Endothelial cell of umbilical vein (primary cell): Measurements from ENCODE around the gene TFAP2A. TPM values are rescaled to one million over a fixed set of nuclear protein-coding genes. Genes with fewer than 3 reads are reported as not detected.

Source experiments
- BruUV-seq: library from RNA; stranded (reverse); fragments of 400-500 nt; replicated peaks from 2 replicates; lab custom pipeline; 2021; lab: Mats Ljungman, UMichigan
- CTCF ChIA-PET: fragments of 300-600, 350-600 bp; sonication (Branson Sonifier 250); formaldehyde crosslinking; loops from one replicate; lab custom pipeline; 2021; ENCODE audit warnings: antibody characterized with exemption, inconsistent platforms; lab: Charles Lee
- POLR2A ChIA-PET: fragments of 300-600, 350-600 bp; sonication (Branson Sonifier 250); formaldehyde crosslinking; loops from one replicate; lab custom pipeline; 2021; ENCODE audit warnings: antibody characterized with exemption, inconsistent platforms; lab: Charles Lee
- DNase-seq: peaks from one replicate; pipeline ENCODE4 v3.0.0-alpha.2; 2011; ENCODE audit warnings: low read depth, low spot score
- FAIRE-seq: peaks from 2 replicates; lab custom pipeline; 2011; peaks lifted over from hg19 to GRCh38; lab: Jason Lieb, UNC
- H2AFZ ChIP-seq: 2 replicates; pipeline ENCODE4 v1.6.0; 2012; ENCODE audit warnings: low read depth, low read length, control low read depth, inconsistent platforms
- H3K27ac ChIP-seq: 2 replicates; pipeline ENCODE4 v1.5.1; 2011; ENCODE audit warnings: low read depth, mild to moderate bottlenecking, control low read depth, low read length, moderate library complexity; ENCODE audit not compliant: insufficient read depth
- H3K27me3 ChIP-seq, 2 experiments: 2 replicates each; pipeline versions ENCODE4 v1.6.0 to v1.6.1; 2011; ENCODE audit warnings: low read length in 2 of 2, mixed read lengths in 1 of 2; ENCODE audit not compliant: control insufficient read depth in 2 of 2, insufficient read depth in 2 of 2
- H3K36me3 ChIP-seq, 2 experiments: 2 replicates in 1 of 2; 3 replicates in 1 of 2; pipeline ENCODE4 v1.5.1; 2011; ENCODE audit warnings: low read length in 2 of 2, mild to moderate bottlenecking in 1 of 2, moderate library complexity in 1 of 2; ENCODE audit not compliant: control insufficient read depth in 2 of 2, insufficient read depth in 2 of 2; ENCODE audit errors: extremely low read depth in 1 of 2
- H3K4me1 ChIP-seq: 3 replicates; pipeline ENCODE4 v1.5.1; 2011; ENCODE audit warnings: mild to moderate bottlenecking, low read length; ENCODE audit not compliant: control insufficient read depth, insufficient read depth; ENCODE audit errors: extremely low read depth
- H3K4me2 ChIP-seq: 2 replicates; pipeline ENCODE4 v1.6.1; 2011; ENCODE audit warnings: low read length, control low read depth, mixed read lengths; ENCODE audit not compliant: insufficient read depth
- H3K4me3 ChIP-seq, 3 experiments: fragments of 200-600 bp in 1 of 3; sonication (generic), shearing (Covaris generic) in 1 of 3; replicated peaks in 1 of 3; 2 replicates each; pipeline ENCODE4 v1.5.1; 2011 to 2016; ENCODE audit warnings: control low read depth in 3 of 3, low read length in 3 of 3, mild to moderate bottlenecking in 2 of 3, inconsistent platforms in 1 of 3, low read depth in 1 of 3, moderate library complexity in 1 of 3; ENCODE audit not compliant: insufficient read depth in 1 of 3
- H3K79me2 ChIP-seq: 2 replicates; pipeline ENCODE4 v1.6.0; 2012; ENCODE audit warnings: low read length, inconsistent platforms; ENCODE audit not compliant: control insufficient read depth, insufficient read depth
- H3K9ac ChIP-seq: replicated peaks from 2 replicates; pipeline ENCODE3; 2011; ENCODE audit warnings: low read length, control low read depth; ENCODE audit not compliant: insufficient read depth; ENCODE audit errors: extremely low read depth
- H3K9me1 ChIP-seq: replicated peaks from 3 replicates; pipeline ENCODE4 v1.6.0; 2011; ENCODE audit warnings: mild to moderate bottlenecking, low read length; ENCODE audit not compliant: control insufficient read depth, insufficient read depth; ENCODE audit errors: extremely low read depth
- H3K9me3 ChIP-seq: replicated peaks from 2 replicates; pipeline ENCODE4 v1.5.1; 2012; ENCODE audit warnings: low read length, inconsistent platforms; ENCODE audit not compliant: control insufficient read depth, insufficient read depth
- H4K20me1 ChIP-seq: replicated peaks from 2 replicates; pipeline ENCODE3; 2011; ENCODE audit warnings: mild to moderate bottlenecking, low read length; ENCODE audit not compliant: control insufficient read depth, insufficient read depth; ENCODE audit errors: extremely low read depth
- EZH2 ChIP-seq: IDR thresholded peaks from 2 replicates; pipeline ENCODE4 v1.6.1; 2012; ENCODE audit warnings: borderline replicate concordance, low read depth, mild to moderate bottlenecking, moderate library complexity, low read length, inconsistent platforms; ENCODE audit not compliant: severe bottlenecking
- FOS ChIP-seq: IDR thresholded peaks from 2 replicates; pipeline ENCODE4 v1.6.1; 2011; ENCODE audit warnings: mild to moderate bottlenecking, low read length, moderate library complexity, borderline replicate concordance; ENCODE audit not compliant: insufficient read depth
- GATA2 ChIP-seq: IDR thresholded peaks from 2 replicates; pipeline ENCODE4 v1.7.0; 2011; ENCODE audit warnings: low read depth, mild to moderate bottlenecking, moderate library complexity, mixed read lengths, low read length; ENCODE audit not compliant: insufficient read length, insufficient read depth
- JUN ChIP-seq: IDR thresholded peaks from 2 replicates; pipeline ENCODE4 v1.6.1; 2011; ENCODE audit warnings: borderline replicate concordance, low read depth; ENCODE audit not compliant: insufficient read length, insufficient read depth
- MYC ChIP-seq: IDR thresholded peaks from one replicate; pipeline ENCODE4 v1.6.1; 2011; ENCODE audit warnings: mild to moderate bottlenecking, low read depth, low read length
- POLR2A ChIP-seq: IDR thresholded peaks from 2 replicates; pipeline ENCODE4 v1.6.1; 2012; ENCODE audit warnings: low read depth, mild to moderate bottlenecking, control low read depth, low read length
- POLR2AphosphoS5 ChIP-seq: IDR thresholded peaks from 2 replicates; pipeline ENCODE4 v1.6.1; 2012; ENCODE audit warnings: low read depth, mild to moderate bottlenecking, control low read depth, low read length, moderate library complexity; ENCODE audit not compliant: insufficient read depth
- dilution Hi-C: fragments of 300-500 bp; cut with MboI; formaldehyde crosslinking; loops from one replicate; pipeline ENCODE4 v1.15.0; 2019; ENCODE audit warnings: low sequenced_read_pairs; ENCODE audit not compliant: extremely low pct_ligation_motif_present
- intact Hi-C: fragments of 100-400 bp; cut with micrococcal nuclease; formaldehyde crosslinking; loops from one replicate; pipeline ENCODE4 v1.10.0; 2022
- polyA plus RNA-seq, 4 experiments: library from polyadenylated mRNA; depleted of rRNA in 3 of 4; stranded (reverse) in 3 of 4; unstranded in 1 of 4; fragments of >200 nt; gene quantifications; 2 replicates each; pipeline versions ENCODE4 v1.2.1 to v1.2.3, GENCODE V29; 2011 to 2012; ENCODE audit warnings: missing spikeins in 1 of 4
- total RNA-seq: library from RNA; stranded (reverse); gene quantifications from 2 replicates; pipeline ENCODE4 v1.2.3, GENCODE V29; 2021
- TF ChIP-seq, protein P1 (sequence below), 2 donors: IDR thresholded peaks; 1 replicate in 1 of 2; 2 replicates in 1 of 2; pipeline ENCODE4 v1.5.1; 2011; ENCODE audit warnings: low read length in 2 of 2, mild to moderate bottlenecking in 2 of 2, moderate library complexity in 2 of 2, control low read depth in 1 of 2, inconsistent platforms in 1 of 2, low read depth in 1 of 2; ENCODE audit not compliant: insufficient read depth in 1 of 2; ENCODE audit errors: extremely low read depth in 1 of 2
- TF ChIP-seq, protein P2 (sequence below): IDR thresholded peaks from 2 replicates; pipeline ENCODE4 v1.6.1; 2011; ENCODE audit not compliant: insufficient read depth, insufficient read length

TFAP2A gene
- total and polyA plus RNA-seq, 2 donors (not counting 3 experiments of a cell fraction or from before 2014, with no cell fraction given) = 0.06 TPM; not detected in 1

DNA sequence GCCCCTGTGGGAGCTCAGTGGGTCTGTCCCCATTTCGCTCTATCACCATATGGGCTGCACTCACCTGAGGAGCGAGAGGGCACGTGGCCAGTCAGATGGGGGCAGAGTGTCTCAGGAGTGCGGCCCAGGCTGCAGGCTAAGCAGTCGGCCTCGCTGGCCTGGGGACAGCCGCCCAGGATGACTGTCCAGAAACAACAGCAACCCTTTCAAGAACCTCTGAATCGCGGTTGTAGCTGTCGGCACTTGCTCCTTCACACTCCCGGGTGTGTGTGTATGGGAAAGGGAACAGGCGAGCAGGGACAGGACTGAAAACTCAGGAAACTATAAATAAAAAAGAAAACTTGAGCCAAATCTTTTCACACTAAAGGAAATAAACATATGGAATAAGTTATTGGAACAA, 63.1 kb downstream of the TFAP2A start:
- ChIA-PET CTCF (no interaction called here), POLR2A (no interaction called here)
- dilution Hi-C loops (no loop called here), intact Hi-C loops (no loop called here)
- H3K27ac ChIP-seq = no peak overlapping the region
- no peak overlapping the region for H2AFZ ChIP-seq
- H3K79me2 ChIP-seq = no peaks in the 10 kb centered on the region
- DNase-seq (no peak), FAIRE-seq (no peak)
- no TSS peak for BruUV-seq
- H3K9ac ChIP-seq = no peak overlapping the region
- H3K36me3 ChIP-seq = no peaks in the 10 kb centered on the region
- H3K27me3 ChIP-seq = no peaks in the 10 kb centered on the region
- no peak for TF ChIP-seq POLR2AphosphoS5
- no peak for TF ChIP-seq POLR2A
- TF ChIP-seq MYC = no peak
- TF ChIP-seq, protein P1, sequence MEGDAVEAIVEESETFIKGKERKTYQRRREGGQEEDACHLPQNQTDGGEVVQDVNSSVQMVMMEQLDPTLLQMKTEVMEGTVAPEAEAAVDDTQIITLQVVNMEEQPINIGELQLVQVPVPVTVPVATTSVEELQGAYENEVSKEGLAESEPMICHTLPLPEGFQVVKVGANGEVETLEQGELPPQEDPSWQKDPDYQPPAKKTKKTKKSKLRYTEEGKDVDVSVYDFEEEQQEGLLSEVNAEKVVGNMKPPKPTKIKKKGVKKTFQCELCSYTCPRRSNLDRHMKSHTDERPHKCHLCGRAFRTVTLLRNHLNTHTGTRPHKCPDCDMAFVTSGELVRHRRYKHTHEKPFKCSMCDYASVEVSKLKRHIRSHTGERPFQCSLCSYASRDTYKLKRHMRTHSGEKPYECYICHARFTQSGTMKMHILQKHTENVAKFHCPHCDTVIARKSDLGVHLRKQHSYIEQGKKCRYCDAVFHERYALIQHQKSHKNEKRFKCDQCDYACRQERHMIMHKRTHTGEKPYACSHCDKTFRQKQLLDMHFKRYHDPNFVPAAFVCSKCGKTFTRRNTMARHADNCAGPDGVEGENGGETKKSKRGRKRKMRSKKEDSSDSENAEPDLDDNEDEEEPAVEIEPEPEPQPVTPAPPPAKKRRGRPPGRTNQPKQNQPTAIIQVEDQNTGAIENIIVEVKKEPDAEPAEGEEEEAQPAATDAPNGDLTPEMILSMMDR (IDR thresholded peaks at IDR 0.05; ENCODE audit: extremely low read depth in 1 of 2, insufficient read depth in 1 of 2, low read depth in 1 of 2, low read length in 2 of 2) = no peak
- TF ChIP-seq, protein P2, sequence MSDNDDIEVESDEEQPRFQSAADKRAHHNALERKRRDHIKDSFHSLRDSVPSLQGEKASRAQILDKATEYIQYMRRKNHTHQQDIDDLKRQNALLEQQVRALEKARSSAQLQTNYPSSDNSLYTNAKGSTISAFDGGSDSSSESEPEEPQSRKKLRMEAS = no peak
- TF ChIP-seq GATA2 = no peak
- no peak for TF ChIP-seq EZH2
- no peak for TF ChIP-seq JUN
- no peak for TF ChIP-seq FOS
- no peak overlapping the region for H3K4me2 ChIP-seq
- H3K4me3 ChIP-seq = no peak overlapping the region
- peaks cover 2% of the 10 kb centered on the region for H3K9me3 ChIP-seq
- no peaks in the 10 kb centered on the region for H3K9me1 ChIP-seq
- no peaks in the 10 kb centered on the region for H4K20me1 ChIP-seq
- no peaks in the 10 kb centered on the region for H3K4me1 ChIP-seq
